ENCODE measurements around the gene ADCY3.
A peak's percentile ranks its signal among the peaks of the same experiment; 100 is the strongest.

The ADCY3 gene

GRCh38 chr2:24899361-24899910 lies 20.6 kb downstream of the ADCY3 start:
- DNase-seq: no peak

GRCh38 chr2:24898122-24899109 lies 21.6 kb downstream of the ADCY3 start:
- no peak for DNase-seq

GRCh38 chr2:24894750-24895149 lies 25.3 kb downstream of the ADCY3 start:
- no peak for DNase-seq

- DNase-seq: no peak
Observed at GRCh38 chr2:24893934-24894333, 26.1 kb downstream of the ADCY3 start.

GRCh38 chr2:24892928-24893327 lies 27.1 kb downstream of the ADCY3 start:
- DNase-seq: no peak

GRCh38 chr2:24891201-24891600 lies 28.8 kb downstream of the ADCY3 start:
- DNase-seq: no peak

GRCh38 chr2:24889221-24889620 lies 30.8 kb downstream of the ADCY3 start:
- DNase-seq: no peak

- DNase-seq: no peak
Observed at GRCh38 chr2:24888177-24888576, 31.9 kb downstream of the ADCY3 start.

GRCh38 chr2:24887307-24887874 lies 32.6 kb downstream of the ADCY3 start:
- DNase-seq: no peak

GRCh38 chr2:24886691-24887304 lies 33.2 kb downstream of the ADCY3 start:
- no peak for DNase-seq

GRCh38 chr2:24886126-24886501 lies 33.9 kb downstream of the ADCY3 start:
- peak; percentile 63 for DNase-seq

- DNase-seq: peak; percentile 83
Observed at GRCh38 chr2:24885221-24886125, 34.6 kb downstream of the ADCY3 start.

GRCh38 chr2:24883946-24884345 lies 36.1 kb downstream of the ADCY3 start:
- DNase-seq: no peak

- no peak for DNase-seq
Observed at GRCh38 chr2:24881623-24882022, 38.4 kb downstream of the ADCY3 start.

- DNase-seq: no peak
Observed at GRCh38 chr2:24881158-24881557, 38.9 kb downstream of the ADCY3 start.

GRCh38 chr2:24878341-24878740 lies 41.7 kb downstream of the ADCY3 start:
- DNase-seq: no peak

GRCh38 chr2:24877646-24878045 lies 42.4 kb downstream of the ADCY3 start:
- no peak for DNase-seq

- no peak for DNase-seq
Observed at GRCh38 chr2:24877067-24877466, 43.0 kb downstream of the ADCY3 start.

- DNase-seq: no peak
Observed at GRCh38 chr2:24875901-24876300, 44.1 kb downstream of the ADCY3 start.

- no peak for DNase-seq
Observed at GRCh38 chr2:24875272-24875671, 44.8 kb downstream of the ADCY3 start.

GRCh38 chr2:24874035-24874434 lies 46.0 kb downstream of the ADCY3 start:
- DNase-seq: no peak

GRCh38 chr2:24873619-24874018 lies 46.4 kb downstream of the ADCY3 start:
- no peak for DNase-seq
